Endothelial cell of umbilical vein (primary cell): ENCODE results near the gene YWHAE. TPM values are rescaled to one million over a fixed set of nuclear protein-coding genes. Genes with fewer than 3 reads are reported as not detected.

Source experiments
- BruUV-seq: library from RNA; stranded (reverse); fragments of 400-500 nt; replicated peaks from 2 replicates; lab custom pipeline; 2021; lab: Mats Ljungman, UMichigan
- CTCF ChIA-PET: fragments of 300-600, 350-600 bp; sonication (Branson Sonifier 250); formaldehyde crosslinking; loops from one replicate; lab custom pipeline; 2021; ENCODE audit warnings: antibody characterized with exemption, inconsistent platforms; lab: Charles Lee
- POLR2A ChIA-PET: fragments of 300-600, 350-600 bp; sonication (Branson Sonifier 250); formaldehyde crosslinking; loops from one replicate; lab custom pipeline; 2021; ENCODE audit warnings: antibody characterized with exemption, inconsistent platforms; lab: Charles Lee
- DNase-seq: peaks from one replicate; pipeline ENCODE4 v3.0.0-alpha.2; 2011; ENCODE audit warnings: low read depth, low spot score
- FAIRE-seq: peaks from 2 replicates; lab custom pipeline; 2011; peaks lifted over from hg19 to GRCh38; lab: Jason Lieb, UNC
- H2AFZ ChIP-seq: 2 replicates; pipeline ENCODE4 v1.6.0; 2012; ENCODE audit warnings: low read depth, low read length, control low read depth, inconsistent platforms
- H3K27ac ChIP-seq: 2 replicates; pipeline ENCODE4 v1.5.1; 2011; ENCODE audit warnings: low read depth, mild to moderate bottlenecking, control low read depth, low read length, moderate library complexity; ENCODE audit not compliant: insufficient read depth
- H3K27me3 ChIP-seq, 2 experiments: 2 replicates each; pipeline versions ENCODE4 v1.6.0 to v1.6.1; 2011; ENCODE audit warnings: low read length in 2 of 2, mixed read lengths in 1 of 2; ENCODE audit not compliant: control insufficient read depth in 2 of 2, insufficient read depth in 2 of 2
- H3K36me3 ChIP-seq, 2 experiments: 2 replicates in 1 of 2; 3 replicates in 1 of 2; pipeline ENCODE4 v1.5.1; 2011; ENCODE audit warnings: low read length in 2 of 2, mild to moderate bottlenecking in 1 of 2, moderate library complexity in 1 of 2; ENCODE audit not compliant: control insufficient read depth in 2 of 2, insufficient read depth in 2 of 2; ENCODE audit errors: extremely low read depth in 1 of 2
- H3K4me1 ChIP-seq: 3 replicates; pipeline ENCODE4 v1.5.1; 2011; ENCODE audit warnings: mild to moderate bottlenecking, low read length; ENCODE audit not compliant: control insufficient read depth, insufficient read depth; ENCODE audit errors: extremely low read depth
- H3K4me2 ChIP-seq: 2 replicates; pipeline ENCODE4 v1.6.1; 2011; ENCODE audit warnings: low read length, control low read depth, mixed read lengths; ENCODE audit not compliant: insufficient read depth
- H3K4me3 ChIP-seq, 3 experiments: fragments of 200-600 bp in 1 of 3; sonication (generic), shearing (Covaris generic) in 1 of 3; replicated peaks in 1 of 3; 2 replicates each; pipeline ENCODE4 v1.5.1; 2011 to 2016; ENCODE audit warnings: control low read depth in 3 of 3, low read length in 3 of 3, mild to moderate bottlenecking in 2 of 3, inconsistent platforms in 1 of 3, low read depth in 1 of 3, moderate library complexity in 1 of 3; ENCODE audit not compliant: insufficient read depth in 1 of 3
- H3K79me2 ChIP-seq: 2 replicates; pipeline ENCODE4 v1.6.0; 2012; ENCODE audit warnings: low read length, inconsistent platforms; ENCODE audit not compliant: control insufficient read depth, insufficient read depth
- H3K9ac ChIP-seq: replicated peaks from 2 replicates; pipeline ENCODE3; 2011; ENCODE audit warnings: low read length, control low read depth; ENCODE audit not compliant: insufficient read depth; ENCODE audit errors: extremely low read depth
- H3K9me1 ChIP-seq: replicated peaks from 3 replicates; pipeline ENCODE4 v1.6.0; 2011; ENCODE audit warnings: mild to moderate bottlenecking, low read length; ENCODE audit not compliant: control insufficient read depth, insufficient read depth; ENCODE audit errors: extremely low read depth
- H3K9me3 ChIP-seq: replicated peaks from 2 replicates; pipeline ENCODE4 v1.5.1; 2012; ENCODE audit warnings: low read length, inconsistent platforms; ENCODE audit not compliant: control insufficient read depth, insufficient read depth
- H4K20me1 ChIP-seq: replicated peaks from 2 replicates; pipeline ENCODE3; 2011; ENCODE audit warnings: mild to moderate bottlenecking, low read length; ENCODE audit not compliant: control insufficient read depth, insufficient read depth; ENCODE audit errors: extremely low read depth
- EZH2 ChIP-seq: IDR thresholded peaks from 2 replicates; pipeline ENCODE4 v1.6.1; 2012; ENCODE audit warnings: borderline replicate concordance, low read depth, mild to moderate bottlenecking, moderate library complexity, low read length, inconsistent platforms; ENCODE audit not compliant: severe bottlenecking
- FOS ChIP-seq: IDR thresholded peaks from 2 replicates; pipeline ENCODE4 v1.6.1; 2011; ENCODE audit warnings: mild to moderate bottlenecking, low read length, moderate library complexity, borderline replicate concordance; ENCODE audit not compliant: insufficient read depth
- GATA2 ChIP-seq: IDR thresholded peaks from 2 replicates; pipeline ENCODE4 v1.7.0; 2011; ENCODE audit warnings: low read depth, mild to moderate bottlenecking, moderate library complexity, mixed read lengths, low read length; ENCODE audit not compliant: insufficient read length, insufficient read depth
- JUN ChIP-seq: IDR thresholded peaks from 2 replicates; pipeline ENCODE4 v1.6.1; 2011; ENCODE audit warnings: borderline replicate concordance, low read depth; ENCODE audit not compliant: insufficient read length, insufficient read depth
- MYC ChIP-seq: IDR thresholded peaks from one replicate; pipeline ENCODE4 v1.6.1; 2011; ENCODE audit warnings: mild to moderate bottlenecking, low read depth, low read length
- POLR2A ChIP-seq: IDR thresholded peaks from 2 replicates; pipeline ENCODE4 v1.6.1; 2012; ENCODE audit warnings: low read depth, mild to moderate bottlenecking, control low read depth, low read length
- POLR2AphosphoS5 ChIP-seq: IDR thresholded peaks from 2 replicates; pipeline ENCODE4 v1.6.1; 2012; ENCODE audit warnings: low read depth, mild to moderate bottlenecking, control low read depth, low read length, moderate library complexity; ENCODE audit not compliant: insufficient read depth
- dilution Hi-C: fragments of 300-500 bp; cut with MboI; formaldehyde crosslinking; loops from one replicate; pipeline ENCODE4 v1.15.0; 2019; ENCODE audit warnings: low sequenced_read_pairs; ENCODE audit not compliant: extremely low pct_ligation_motif_present
- intact Hi-C: fragments of 100-400 bp; cut with micrococcal nuclease; formaldehyde crosslinking; loops from one replicate; pipeline ENCODE4 v1.10.0; 2022
- polyA plus RNA-seq, 4 experiments: library from polyadenylated mRNA; depleted of rRNA in 3 of 4; stranded (reverse) in 3 of 4; unstranded in 1 of 4; fragments of >200 nt; gene quantifications; 2 replicates each; pipeline versions ENCODE4 v1.2.1 to v1.2.3, GENCODE V29; 2011 to 2012; ENCODE audit warnings: missing spikeins in 1 of 4
- total RNA-seq: library from RNA; stranded (reverse); gene quantifications from 2 replicates; pipeline ENCODE4 v1.2.3, GENCODE V29; 2021
- TF ChIP-seq, protein P1 (sequence below): IDR thresholded peaks from 2 replicates; pipeline ENCODE4 v1.6.1; 2011; ENCODE audit not compliant: insufficient read depth, insufficient read length
- TF ChIP-seq, protein P2 (sequence below), 2 donors: IDR thresholded peaks; 1 replicate in 1 of 2; 2 replicates in 1 of 2; pipeline ENCODE4 v1.5.1; 2011; ENCODE audit warnings: low read length in 2 of 2, mild to moderate bottlenecking in 2 of 2, moderate library complexity in 2 of 2, control low read depth in 1 of 2, inconsistent platforms in 1 of 2, low read depth in 1 of 2; ENCODE audit not compliant: insufficient read depth in 1 of 2; ENCODE audit errors: extremely low read depth in 1 of 2

YWHAE gene
- total and polyA plus RNA-seq, 2 donors (not counting 3 experiments of a cell fraction or from before 2014, with no cell fraction given), result 396 to 819 TPM

DNA sequence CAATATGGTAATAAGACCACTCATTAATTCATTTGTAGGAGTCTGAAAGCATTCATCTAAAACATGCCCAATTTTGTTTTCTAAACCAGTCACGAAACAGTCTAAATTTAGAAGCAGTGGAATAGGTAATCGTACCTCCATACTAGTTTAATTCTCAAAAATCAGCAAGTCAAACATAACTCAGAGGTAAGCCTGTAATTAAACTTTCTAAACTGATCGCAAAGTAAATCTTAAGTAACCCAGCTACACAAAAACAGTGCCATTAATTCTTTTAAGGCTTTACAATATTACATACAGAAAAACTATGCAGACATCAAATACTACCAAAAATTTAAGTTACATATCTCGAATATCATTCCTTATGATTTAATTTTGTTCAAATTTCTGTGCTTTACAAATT is 31.4 kb downstream of the YWHAE start:
- Histone ChIP-seq H3K27me3 (no peaks in the 10 kb centered on the region), H3K36me3 (peaks cover 6 to 7% of the 10 kb centered on the region in 2 experiments), H3K27ac (no peak overlapping the region), H3K4me2 (no peak overlapping the region), H3K4me1 (peaks cover 6% of the 10 kb centered on the region), H4K20me1 (peaks cover 28% of the 10 kb centered on the region), H3K79me2 (peaks cover 100% of the 10 kb centered on the region), H3K4me3 (no peak overlapping the region), H2AFZ (no peak overlapping the region), H3K9me3 (no peaks in the 10 kb centered on the region), H3K9ac (no peak overlapping the region), H3K9me1 (no peaks in the 10 kb centered on the region)
- POLR2A ChIA-PET, result no interaction called here
- FAIRE-seq (no peak), DNase-seq (no peak)
- TF ChIP-seq POLR2AphosphoS5, result no peak
- no peak for TF ChIP-seq POLR2A
- TF ChIP-seq MYC, result no peak
- TF ChIP-seq, protein P1, sequence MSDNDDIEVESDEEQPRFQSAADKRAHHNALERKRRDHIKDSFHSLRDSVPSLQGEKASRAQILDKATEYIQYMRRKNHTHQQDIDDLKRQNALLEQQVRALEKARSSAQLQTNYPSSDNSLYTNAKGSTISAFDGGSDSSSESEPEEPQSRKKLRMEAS, result no peak
- TF ChIP-seq GATA2, result no peak
- TF ChIP-seq JUN, result no peak
- TF ChIP-seq, protein P2, sequence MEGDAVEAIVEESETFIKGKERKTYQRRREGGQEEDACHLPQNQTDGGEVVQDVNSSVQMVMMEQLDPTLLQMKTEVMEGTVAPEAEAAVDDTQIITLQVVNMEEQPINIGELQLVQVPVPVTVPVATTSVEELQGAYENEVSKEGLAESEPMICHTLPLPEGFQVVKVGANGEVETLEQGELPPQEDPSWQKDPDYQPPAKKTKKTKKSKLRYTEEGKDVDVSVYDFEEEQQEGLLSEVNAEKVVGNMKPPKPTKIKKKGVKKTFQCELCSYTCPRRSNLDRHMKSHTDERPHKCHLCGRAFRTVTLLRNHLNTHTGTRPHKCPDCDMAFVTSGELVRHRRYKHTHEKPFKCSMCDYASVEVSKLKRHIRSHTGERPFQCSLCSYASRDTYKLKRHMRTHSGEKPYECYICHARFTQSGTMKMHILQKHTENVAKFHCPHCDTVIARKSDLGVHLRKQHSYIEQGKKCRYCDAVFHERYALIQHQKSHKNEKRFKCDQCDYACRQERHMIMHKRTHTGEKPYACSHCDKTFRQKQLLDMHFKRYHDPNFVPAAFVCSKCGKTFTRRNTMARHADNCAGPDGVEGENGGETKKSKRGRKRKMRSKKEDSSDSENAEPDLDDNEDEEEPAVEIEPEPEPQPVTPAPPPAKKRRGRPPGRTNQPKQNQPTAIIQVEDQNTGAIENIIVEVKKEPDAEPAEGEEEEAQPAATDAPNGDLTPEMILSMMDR (IDR thresholded peaks at IDR 0.05; ENCODE audit: extremely low read depth in 1 of 2, insufficient read depth in 1 of 2, low read depth in 1 of 2, low read length in 2 of 2), result no peak
- TF ChIP-seq EZH2, result no peak
- no peak for TF ChIP-seq FOS
- CTCF ChIA-PET, result interaction anchor here (4.1 to 4.4 kb wide), 3 partner anchors 10 to 28 kb away, joined by 38 to 106 read pairs (median 39); no protein-coding TSS in a partner anchor
- intact Hi-C loops (no loop called here), dilution Hi-C loops (no loop called here)
- no TSS peak for BruUV-seq
